WTC11 (cell line): Measurements from ENCODE around the gene PTPN2.

ENCODE experiments used
- CREB1 ChIP-seq: sonication (generic); formaldehyde crosslinking; IDR thresholded peaks from 2 replicates; pipeline ENCODE4 v1.8.0; 2023; ENCODE audit warnings: mild to moderate bottlenecking, missing genetic modification reagents
- FOXJ3 ChIP-seq: sonication (generic); formaldehyde crosslinking; IDR thresholded peaks from 2 replicates; pipeline ENCODE4 v1.9.0; 2021; ENCODE audit warnings: missing genetic modification reagents, mild to moderate bottlenecking, borderline replicate concordance
- FOXP1 ChIP-seq: sonication (generic); formaldehyde crosslinking; IDR thresholded peaks from 2 replicates; pipeline ENCODE4 v1.8.0; 2022; ENCODE audit warnings: missing genetic modification reagents, mild to moderate bottlenecking, moderate library complexity, borderline replicate concordance
- GTF2I ChIP-seq: fragments of 250-450 bp; sonication (Bioruptor Pico); conservative IDR thresholded peaks from 2 replicates; pipeline ENCODE4 v1.4.0; 2021; ENCODE audit warnings: mild to moderate bottlenecking
- JUN ChIP-seq: sonication (generic); formaldehyde crosslinking; IDR thresholded peaks from 2 replicates; pipeline ENCODE4 v1.8.0; 2023; ENCODE audit warnings: mild to moderate bottlenecking, missing genetic modification reagents
- NFE2L1 ChIP-seq: sonication (generic); formaldehyde crosslinking; IDR thresholded peaks from 2 replicates; pipeline ENCODE4 v1.8.1; 2023; ENCODE audit warnings: missing genetic modification reagents
- NFYB ChIP-seq: sonication (generic); formaldehyde crosslinking; conservative IDR thresholded peaks from 2 replicates; pipeline ENCODE4 v1.8.0; 2022; ENCODE audit warnings: low read depth, missing genetic modification reagents
- ZSCAN18 ChIP-seq: fragments of 250-450 bp; sonication (Bioruptor Pico); IDR thresholded peaks from 2 replicates; pipeline ENCODE4 v2.1.2; 2022; ENCODE audit warnings: mild to moderate bottlenecking, moderate library complexity
- TF ChIP-seq, protein P1 (sequence below): fragments of 200-600 bp; IDR thresholded peaks from 2 replicates; pipeline ENCODE4 v1.8.0; 2022; ENCODE audit warnings: antibody characterized with exemption
- TF ChIP-seq, protein P2 (sequence below): sonication (generic); formaldehyde crosslinking; IDR thresholded peaks from 2 replicates; pipeline ENCODE4 v1.8.1; 2023; ENCODE audit warnings: mild to moderate bottlenecking, missing genetic modification reagents, moderate library complexity
- TF ChIP-seq, protein P3 (sequence below): sonication (generic); formaldehyde crosslinking; IDR thresholded peaks from 2 replicates; pipeline ENCODE4 v1.8.0; 2022; ENCODE audit warnings: mild to moderate bottlenecking, missing genetic modification reagents

- TF ChIP-seq NFE2L1 (CRISPR knock-in tag) (no peak), GTF2I (CRISPR knock-in tag) (no peak), FOXP1 (CRISPR knock-in tag) (no peak), CREB1 (CRISPR knock-in tag) (no peak), JUN (CRISPR knock-in tag) (no peak), NFYB (CRISPR knock-in tag) (no peak), FOXJ3 (CRISPR knock-in tag) (no peak), ZSCAN18 (CRISPR knock-in tag) (no peak)
- TF ChIP-seq, protein P1, sequence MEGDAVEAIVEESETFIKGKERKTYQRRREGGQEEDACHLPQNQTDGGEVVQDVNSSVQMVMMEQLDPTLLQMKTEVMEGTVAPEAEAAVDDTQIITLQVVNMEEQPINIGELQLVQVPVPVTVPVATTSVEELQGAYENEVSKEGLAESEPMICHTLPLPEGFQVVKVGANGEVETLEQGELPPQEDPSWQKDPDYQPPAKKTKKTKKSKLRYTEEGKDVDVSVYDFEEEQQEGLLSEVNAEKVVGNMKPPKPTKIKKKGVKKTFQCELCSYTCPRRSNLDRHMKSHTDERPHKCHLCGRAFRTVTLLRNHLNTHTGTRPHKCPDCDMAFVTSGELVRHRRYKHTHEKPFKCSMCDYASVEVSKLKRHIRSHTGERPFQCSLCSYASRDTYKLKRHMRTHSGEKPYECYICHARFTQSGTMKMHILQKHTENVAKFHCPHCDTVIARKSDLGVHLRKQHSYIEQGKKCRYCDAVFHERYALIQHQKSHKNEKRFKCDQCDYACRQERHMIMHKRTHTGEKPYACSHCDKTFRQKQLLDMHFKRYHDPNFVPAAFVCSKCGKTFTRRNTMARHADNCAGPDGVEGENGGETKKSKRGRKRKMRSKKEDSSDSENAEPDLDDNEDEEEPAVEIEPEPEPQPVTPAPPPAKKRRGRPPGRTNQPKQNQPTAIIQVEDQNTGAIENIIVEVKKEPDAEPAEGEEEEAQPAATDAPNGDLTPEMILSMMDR: no peak
- TF ChIP-seq, protein P2, sequence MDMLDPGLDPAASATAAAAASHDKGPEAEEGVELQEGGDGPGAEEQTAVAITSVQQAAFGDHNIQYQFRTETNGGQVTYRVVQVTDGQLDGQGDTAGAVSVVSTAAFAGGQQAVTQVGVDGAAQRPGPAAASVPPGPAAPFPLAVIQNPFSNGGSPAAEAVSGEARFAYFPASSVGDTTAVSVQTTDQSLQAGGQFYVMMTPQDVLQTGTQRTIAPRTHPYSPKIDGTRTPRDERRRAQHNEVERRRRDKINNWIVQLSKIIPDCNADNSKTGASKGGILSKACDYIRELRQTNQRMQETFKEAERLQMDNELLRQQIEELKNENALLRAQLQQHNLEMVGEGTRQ: no peak
- TF ChIP-seq, protein P3, sequence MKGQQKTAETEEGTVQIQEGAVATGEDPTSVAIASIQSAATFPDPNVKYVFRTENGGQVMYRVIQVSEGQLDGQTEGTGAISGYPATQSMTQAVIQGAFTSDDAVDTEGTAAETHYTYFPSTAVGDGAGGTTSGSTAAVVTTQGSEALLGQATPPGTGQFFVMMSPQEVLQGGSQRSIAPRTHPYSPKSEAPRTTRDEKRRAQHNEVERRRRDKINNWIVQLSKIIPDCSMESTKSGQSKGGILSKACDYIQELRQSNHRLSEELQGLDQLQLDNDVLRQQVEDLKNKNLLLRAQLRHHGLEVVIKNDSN (CRISPR knock-in tag): no peak
Observed at GRCh38 chr18:12860530-12860929, 23.5 kb downstream of the PTPN2 start.
